DOHH2 (cell line): ENCODE results near the gene IMPG1.

Experiments
- EZH2phosphoT487 ChIP-seq: fragments of 200-600 bp; sonication (generic); IDR thresholded peaks from 2 replicates; pipeline ENCODE4 v1.6.1; 2017; ENCODE audit warnings: borderline replicate concordance, mild to moderate bottlenecking, antibody characterized with exemption, low read length, moderate library complexity, mixed read lengths
- TF ChIP-seq, protein P1 (sequence below): fragments of 200-600 bp; sonication (generic); IDR thresholded peaks from one replicate; pipeline ENCODE4 v1.5.1; 2014; ENCODE audit warnings: antibody characterized with exemption, mild to moderate bottlenecking, low read depth, low read length; ENCODE audit not compliant: poor library complexity, severe bottlenecking

DNA sequence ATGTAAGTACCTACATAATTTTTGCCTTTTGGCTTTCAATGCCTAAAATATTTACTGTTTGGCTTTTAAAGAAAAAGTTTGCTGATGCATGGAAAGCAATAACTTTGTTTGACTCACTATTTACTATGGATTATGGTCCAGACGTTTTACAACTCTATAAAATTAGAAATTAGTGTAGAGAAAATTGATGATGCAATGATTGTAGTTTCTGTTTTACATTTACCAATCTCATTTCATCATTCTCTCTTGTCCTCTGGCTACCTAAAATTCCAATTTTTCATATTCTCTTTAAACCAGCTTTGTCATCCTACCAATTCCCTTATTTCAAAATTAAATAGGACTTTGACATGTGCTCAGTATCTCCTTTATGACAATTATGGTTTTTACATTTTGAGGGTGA lies 131.0 kb downstream of the IMPG1 start:
- TF ChIP-seq, protein P1, sequence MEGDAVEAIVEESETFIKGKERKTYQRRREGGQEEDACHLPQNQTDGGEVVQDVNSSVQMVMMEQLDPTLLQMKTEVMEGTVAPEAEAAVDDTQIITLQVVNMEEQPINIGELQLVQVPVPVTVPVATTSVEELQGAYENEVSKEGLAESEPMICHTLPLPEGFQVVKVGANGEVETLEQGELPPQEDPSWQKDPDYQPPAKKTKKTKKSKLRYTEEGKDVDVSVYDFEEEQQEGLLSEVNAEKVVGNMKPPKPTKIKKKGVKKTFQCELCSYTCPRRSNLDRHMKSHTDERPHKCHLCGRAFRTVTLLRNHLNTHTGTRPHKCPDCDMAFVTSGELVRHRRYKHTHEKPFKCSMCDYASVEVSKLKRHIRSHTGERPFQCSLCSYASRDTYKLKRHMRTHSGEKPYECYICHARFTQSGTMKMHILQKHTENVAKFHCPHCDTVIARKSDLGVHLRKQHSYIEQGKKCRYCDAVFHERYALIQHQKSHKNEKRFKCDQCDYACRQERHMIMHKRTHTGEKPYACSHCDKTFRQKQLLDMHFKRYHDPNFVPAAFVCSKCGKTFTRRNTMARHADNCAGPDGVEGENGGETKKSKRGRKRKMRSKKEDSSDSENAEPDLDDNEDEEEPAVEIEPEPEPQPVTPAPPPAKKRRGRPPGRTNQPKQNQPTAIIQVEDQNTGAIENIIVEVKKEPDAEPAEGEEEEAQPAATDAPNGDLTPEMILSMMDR: no peak
- TF ChIP-seq EZH2phosphoT487: no peak
